Measurements from ENCODE around the gene PDE11A.

Gene PDE11A

DNA sequence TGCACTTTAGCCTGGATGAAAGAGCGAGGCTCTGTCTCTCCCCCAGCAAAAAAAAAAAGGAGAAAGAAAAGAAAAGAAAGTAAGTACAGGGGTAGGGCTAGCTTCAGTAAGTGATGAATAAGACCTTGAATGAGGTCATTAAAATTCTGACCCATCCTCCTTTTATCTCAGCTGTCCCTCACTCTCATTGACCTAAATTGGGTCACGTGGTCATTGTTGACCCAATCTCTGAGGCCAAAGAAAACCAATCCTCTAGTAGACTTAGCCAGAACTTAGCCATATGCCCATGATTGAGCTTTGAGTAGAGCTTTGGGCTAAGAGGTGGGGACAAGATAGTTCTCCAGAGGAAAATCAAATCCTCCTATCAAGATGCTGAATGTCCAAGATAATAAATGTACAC, 149.3 kb downstream of the PDE11A start:
- no peak for DNase-seq (ENCODE audit: low read depth in 2 of 2)

DNA sequence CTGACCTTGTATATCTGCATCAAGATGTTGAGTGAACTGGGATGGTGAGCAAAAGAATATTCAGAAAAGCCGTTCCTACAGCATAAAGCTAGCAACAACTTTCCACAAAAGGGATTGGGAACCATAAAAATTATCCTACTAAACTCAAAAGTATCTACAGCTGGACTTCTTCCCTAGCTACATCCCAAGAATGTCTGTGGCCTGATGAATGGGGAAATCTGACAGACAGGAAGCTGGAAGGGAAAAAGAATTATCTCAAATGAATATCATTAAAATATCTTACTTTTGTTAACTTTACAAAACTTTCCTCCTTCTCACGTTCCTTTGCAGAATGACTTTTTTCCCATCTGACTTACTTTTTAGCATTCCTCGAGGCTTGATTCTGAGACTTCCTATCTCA, 150.9 kb downstream of the PDE11A start:
- DNase-seq (ENCODE audit: low read depth in 2 of 2) = no peak

DNA sequence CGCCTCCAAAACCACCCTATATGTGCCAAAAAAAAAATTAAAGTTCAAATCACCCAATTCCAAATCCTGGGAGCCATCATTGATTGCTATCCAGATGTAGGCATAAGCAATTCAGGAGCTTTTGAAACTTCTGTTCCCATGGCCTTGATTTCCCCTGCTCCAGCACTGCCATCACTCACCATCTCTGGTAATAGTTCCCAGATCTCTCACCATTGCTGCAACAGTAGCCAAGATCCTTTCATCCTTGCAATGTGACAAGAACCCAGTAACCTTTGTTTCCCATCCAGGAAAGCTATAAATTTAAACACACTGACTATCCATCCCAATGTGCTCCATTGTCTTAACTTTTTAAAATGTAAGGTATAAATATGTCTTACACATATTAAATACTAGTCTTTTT, 155.4 kb downstream of the PDE11A start:
- DNase-seq (ENCODE audit: low read depth in 2 of 2) = no peak

GRCh38 chr2:177916342-177916741, 156.2 kb downstream of the PDE11A start:
- DNase-seq (ENCODE audit: low read depth in 2 of 2) = no peak

DNA sequence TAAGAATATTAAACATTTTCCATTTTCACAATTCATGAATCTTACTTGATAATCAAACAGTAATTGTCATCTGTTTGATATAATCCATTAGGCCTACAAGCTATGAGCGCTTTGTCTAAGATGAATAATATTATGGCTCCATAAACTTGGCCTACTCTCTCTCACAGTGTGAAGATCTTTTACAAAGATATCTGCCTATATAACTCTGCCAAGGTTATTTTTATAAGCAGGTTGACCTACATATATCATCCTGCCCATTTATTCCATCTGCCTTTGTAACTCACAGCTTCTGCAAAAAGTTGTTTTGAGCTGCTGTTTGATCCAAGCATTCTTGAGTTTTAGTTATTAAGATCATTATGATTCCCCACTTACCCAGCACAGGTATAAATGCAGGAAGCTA, 158.3 kb downstream of the PDE11A start:
- no peak for DNase-seq (ENCODE audit: low read depth in 2 of 2)

- DNase-seq (ENCODE audit: low read depth in 2 of 2) = no peak
These were observed 162.6 kb downstream of the PDE11A start for GRCh38 chr2:177909962-177910361.

GRCh38 chr2:177908824-177909223, 163.8 kb downstream of the PDE11A start:
- no peak for DNase-seq (ENCODE audit: low read depth in 2 of 2)

DNA sequence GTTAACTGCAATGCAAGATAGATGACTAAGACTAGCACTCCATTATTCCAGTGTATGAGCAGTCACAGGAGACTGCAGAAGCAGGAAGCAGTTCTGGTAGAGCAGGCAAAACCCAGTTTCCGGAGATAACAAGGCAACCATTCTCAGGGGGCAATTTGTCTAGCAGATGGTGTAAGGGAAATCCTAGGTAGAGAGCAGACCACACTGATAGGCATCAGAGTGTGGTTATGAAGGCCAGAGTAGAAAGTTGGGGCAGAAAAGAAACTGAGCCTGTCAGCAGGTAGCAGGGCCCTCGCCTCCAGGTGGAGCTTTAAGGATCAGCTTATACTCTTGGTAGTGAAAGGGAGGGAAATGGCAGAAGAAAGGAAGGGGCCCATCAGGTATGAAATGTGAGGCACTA, 164.4 kb downstream of the PDE11A start:
- DNase-seq (ENCODE audit: low read depth in 2 of 2) = no peak

GRCh38 chr2:177906041-177906718, 166.4 kb downstream of the PDE11A start:
- DNase-seq (ENCODE audit: low read depth in 2 of 2) = peak; percentile 6 to 29

GRCh38 chr2:177905640-177906039, 166.9 kb downstream of the PDE11A start:
- DNase-seq (ENCODE audit: low read depth in 2 of 2) = no peak

DNA sequence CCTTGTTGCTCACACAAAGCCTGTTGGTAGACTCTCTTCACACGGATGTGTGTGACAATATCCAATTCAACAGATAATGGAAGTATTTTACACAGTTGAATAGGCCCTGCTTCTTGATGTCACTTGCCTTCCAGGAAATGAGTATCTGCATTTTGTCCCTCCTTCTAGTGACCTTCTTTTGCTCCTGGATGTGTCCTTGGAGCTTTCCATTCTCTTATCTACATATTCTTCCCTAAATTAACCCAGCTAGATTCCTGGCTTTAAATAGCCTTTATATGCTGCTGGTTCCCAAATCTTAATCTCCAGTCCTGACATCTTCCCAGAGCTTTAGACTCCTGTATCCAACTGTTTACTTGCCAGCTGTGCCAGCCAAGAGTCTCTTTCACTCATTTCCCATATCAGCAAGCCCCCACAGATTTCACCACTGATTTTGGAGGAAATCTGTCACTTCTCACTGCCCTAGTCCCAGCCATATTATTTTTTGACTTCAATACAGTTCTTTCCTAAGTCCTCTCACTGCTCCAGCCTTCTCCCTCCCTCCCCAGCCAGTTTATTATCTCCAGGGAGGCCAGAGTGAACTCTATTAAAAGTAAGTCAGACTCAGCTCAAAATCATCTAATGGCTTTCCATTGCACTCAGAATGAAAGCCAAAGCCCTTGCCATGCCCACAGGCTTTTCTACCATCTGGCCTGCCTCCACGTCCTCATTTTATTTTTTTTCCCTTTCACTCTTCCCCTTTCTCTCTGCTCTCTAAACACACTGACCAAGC, 170.0 kb downstream of the PDE11A start:
- no peak for DNase-seq (ENCODE audit: low read depth in 2 of 2)

- no peak for DNase-seq (ENCODE audit: low read depth in 2 of 2)
These were observed 172.5 kb downstream of the PDE11A start for GRCh38 chr2:177900082-177900481.

GRCh38 chr2:177897278-177897677, 175.3 kb downstream of the PDE11A start:
- DNase-seq (ENCODE audit: low read depth in 2 of 2) = no peak

DNA sequence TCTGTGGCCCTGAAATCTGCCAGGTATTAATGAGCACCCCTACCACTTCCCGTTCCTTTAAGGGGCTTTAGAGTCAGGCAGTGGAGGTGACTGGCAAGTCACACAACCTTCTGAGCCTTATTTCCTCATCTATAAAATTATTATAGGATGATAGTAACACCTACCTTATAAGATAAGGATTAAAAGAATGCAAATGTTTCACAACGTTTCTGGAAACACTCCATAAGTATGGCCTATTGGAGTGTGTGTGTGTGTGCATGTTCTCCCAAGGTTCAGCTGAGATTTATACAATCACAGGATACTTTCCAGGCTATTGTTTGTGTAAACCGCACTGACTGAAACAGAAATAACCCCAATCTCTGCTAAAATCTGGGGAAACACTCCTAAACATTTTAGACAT, 176.0 kb downstream of the PDE11A start:
- DNase-seq (ENCODE audit: low read depth in 2 of 2) = no peak

DNA sequence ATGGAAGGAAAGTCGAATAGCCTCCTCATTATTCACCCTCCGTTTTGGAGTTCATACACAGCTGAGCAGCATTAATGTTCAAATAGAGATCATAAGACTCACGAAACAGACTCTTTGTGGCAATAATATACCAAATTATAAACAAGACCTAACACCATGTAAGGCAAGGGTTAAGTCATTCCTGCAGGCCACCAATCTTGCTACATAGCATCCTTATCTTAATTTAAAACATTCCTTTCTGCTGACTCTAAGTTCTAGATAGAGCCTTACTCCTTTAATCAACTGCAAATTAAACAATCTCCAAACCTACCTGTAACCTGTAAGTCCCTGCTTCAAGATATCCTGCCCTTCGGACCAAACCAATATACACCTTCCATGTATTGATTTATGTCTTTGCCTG, 178.0 kb downstream of the PDE11A start:
- no peak for DNase-seq (ENCODE audit: low read depth in 2 of 2)

- no peak for DNase-seq (ENCODE audit: low read depth in 2 of 2)
These were observed 178.7 kb downstream of the PDE11A start for GRCh38 chr2:177893880-177894279.

GRCh38 chr2:177891533-177891932, 181.0 kb downstream of the PDE11A start:
- DNase-seq (ENCODE audit: low read depth in 2 of 2) = no peak

DNA sequence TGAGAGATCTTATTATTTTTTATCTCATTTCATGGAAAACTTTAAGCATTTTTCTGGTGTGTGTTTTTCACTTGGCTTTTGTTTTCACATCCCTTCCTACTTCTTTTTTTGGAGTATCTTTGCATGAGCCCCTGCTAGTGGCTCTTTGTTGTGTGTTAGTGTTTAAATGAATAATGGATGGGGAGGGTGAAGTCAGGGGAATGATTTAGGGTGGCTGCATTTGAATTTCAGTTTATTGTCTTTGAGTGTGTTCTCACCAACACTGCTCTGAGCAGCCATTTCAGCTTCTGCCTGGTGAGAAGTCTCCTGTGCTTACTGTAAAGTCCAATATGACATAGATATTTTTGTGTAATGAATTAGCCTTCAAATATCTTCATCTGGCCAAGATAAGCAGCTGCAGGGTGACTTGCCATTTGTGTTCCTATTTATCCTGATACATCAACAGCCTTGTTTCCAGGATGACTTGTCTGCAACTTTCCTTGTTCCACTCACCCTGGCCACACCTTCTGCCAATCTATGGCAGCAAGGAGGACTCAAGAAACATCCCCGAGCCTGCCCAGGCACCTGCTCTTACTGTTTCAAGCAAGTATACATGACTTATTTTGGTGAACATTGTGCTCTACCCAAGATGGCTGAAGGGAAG, 182.6 kb downstream of the PDE11A start:
- DNase-seq (ENCODE audit: low read depth in 2 of 2) = no peak

GRCh38 chr2:177888581-177888980, 184.0 kb downstream of the PDE11A start:
- DNase-seq (ENCODE audit: low read depth in 2 of 2) = no peak

- no peak for DNase-seq (ENCODE audit: low read depth in 2 of 2)
These were observed 184.9 kb downstream of the PDE11A start for GRCh38 chr2:177887722-177888121.

- no peak for DNase-seq (ENCODE audit: low read depth in 2 of 2)
These were observed 185.8 kb downstream of the PDE11A start for GRCh38 chr2:177886824-177887223.

GRCh38 chr2:177885828-177886466, 186.6 kb downstream of the PDE11A start:
- DNase-seq (ENCODE audit: low read depth in 2 of 2) = no peak

- DNase-seq (ENCODE audit: low read depth in 2 of 2) = no peak
These were observed 189.4 kb downstream of the PDE11A start for GRCh38 chr2:177883177-177883576.
